Fibroblast of the aortic adventitia (primary cell): Measurements from ENCODE around the gene EIF3B. TPM values are rescaled to one million over a fixed set of nuclear protein-coding genes. Genes with fewer than 3 reads are reported as not detected.
A peak's percentile ranks its signal among the peaks of the same experiment; 100 is the strongest.
"Not testable (repeated sequence)": the region's sequence is repeated elsewhere in the genome, so short reads cannot be mapped to it uniquely, and the experiment has no call there.

Source experiments
- DNase-seq: peaks from one replicate; pipeline ENCODE4 v3.0.0-alpha.2; 2010; ENCODE audit warnings: low read depth
- H3K4me3 ChIP-seq: 2 replicates; pipeline ENCODE4 v1.5.1; 2011; ENCODE audit warnings: low read depth, mild to moderate bottlenecking, control low read depth, low read length, moderate library complexity
- CTCF ChIP-seq: IDR thresholded peaks from 2 replicates; pipeline ENCODE4 v1.5.1; 2011; ENCODE audit warnings: mild to moderate bottlenecking, low read length, control low read depth, inconsistent platforms; ENCODE audit not compliant: insufficient read depth
- total RNA-seq: library from RNA; depleted of rRNA; stranded (reverse); fragments of >200 nt; gene quantifications from 2 replicates; pipeline ENCODE4 v1.2.3, GENCODE V29; 2012; ENCODE audit warnings: low replicate concordance

EIF3B gene
- total RNA-seq, 1 donor: 150 TPM

GRCh38 chr7:2326951-2327350 is 27.7 kb upstream of the EIF3B start:
- TF ChIP-seq CTCF: no peak
- no peak for DNase-seq
- H3K4me3 ChIP-seq: no peak overlapping the region

GRCh38 chr7:2330493-2330892 is 24.1 kb upstream of the EIF3B start:
- DNase-seq: no peak
- no peak overlapping the region for H3K4me3 ChIP-seq
- no peak for TF ChIP-seq CTCF

- no peak for DNase-seq
- TF ChIP-seq CTCF: no peak
- H3K4me3 ChIP-seq: no peak overlapping the region
These were observed 22.9 kb upstream of the EIF3B start for GRCh38 chr7:2331707-2332106.

- H3K4me3 ChIP-seq, DNase-seq: not testable (repeated sequence)
These were observed 21.9 kb upstream of the EIF3B start for GRCh38 chr7:2332606-2333231.

- H3K4me3 ChIP-seq: no peak overlapping the region
- no peak for DNase-seq
- no peak for TF ChIP-seq CTCF
These were observed 17.9 kb upstream of the EIF3B start for GRCh38 chr7:2336626-2337299.

GRCh38 chr7:2347351-2348063 is 7.1 kb upstream of the EIF3B start:
- peak overlapping the region; percentile 15 for H3K4me3 ChIP-seq
- DNase-seq: not testable (repeated sequence)

- H3K4me3 ChIP-seq: no peak overlapping the region
- TF ChIP-seq CTCF: no peak
- no peak for DNase-seq
These were observed 4.6 kb upstream of the EIF3B start for GRCh38 chr7:2350055-2350454.
